Measurements from ENCODE around the gene CEP20.
"Not testable (repeated sequence)": the region's sequence is repeated elsewhere in the genome, so short reads cannot be mapped to it uniquely, and the experiment has no call there.

Gene CEP20

GRCh38 chr16:15858921-15859668, 29.3 kb downstream of the CEP20 start:
- DNase-seq (ENCODE audit: low read depth in 3 of 3), result no peak

- no peak for DNase-seq (ENCODE audit: low read depth in 3 of 3)
These were observed 30.5 kb downstream of the CEP20 start for GRCh38 chr16:15857724-15858560.

- DNase-seq (ENCODE audit: low read depth in 3 of 3), result no peak
These were observed 31.3 kb downstream of the CEP20 start, which contains the start of gene MYH11 for GRCh38 chr16:15856901-15857698. MYH11 (minus strand) TSS chr16:15857028; CDS start chr16:15838252, 18,776 bp downstream.

GRCh38 chr16:15856182-15856581, 32.2 kb downstream of the CEP20 start:
- DNase-seq (ENCODE audit: low read depth in 3 of 3), result no peak

GRCh38 chr16:15855704-15856003, 32.7 kb downstream of the CEP20 start:
- DNase-seq (ENCODE audit: low read depth in 3 of 3), result no peak

- DNase-seq (ENCODE audit: low read depth in 3 of 3), result no peak
These were observed 33.3 kb downstream of the CEP20 start for GRCh38 chr16:15854906-15855703.

- DNase-seq (ENCODE audit: low read depth in 3 of 3), result no peak
These were observed 34.3 kb downstream of the CEP20 start for GRCh38 chr16:15854061-15854460.

- DNase-seq (ENCODE audit: low read depth in 3 of 3), result no peak
These were observed 35.4 kb downstream of the CEP20 start for GRCh38 chr16:15853021-15853420.

GRCh38 chr16:15850555-15850954, 37.8 kb downstream of the CEP20 start:
- DNase-seq (ENCODE audit: low read depth in 3 of 3), result not testable (repeated sequence)

- DNase-seq (ENCODE audit: low read depth in 3 of 3), result no peak
These were observed 39.0 kb downstream of the CEP20 start for GRCh38 chr16:15849209-15849981.

GRCh38 chr16:15847611-15848175, 40.7 kb downstream of the CEP20 start:
- DNase-seq (ENCODE audit: low read depth in 3 of 3), result no peak

- DNase-seq (ENCODE audit: low read depth in 3 of 3), result no peak
These were observed 41.9 kb downstream of the CEP20 start for GRCh38 chr16:15846510-15846909.

- DNase-seq (ENCODE audit: low read depth in 3 of 3), result no peak
These were observed 44.6 kb downstream of the CEP20 start for GRCh38 chr16:15843635-15844279.

- not testable (repeated sequence) for DNase-seq (ENCODE audit: low read depth in 3 of 3)
These were observed 49.2 kb downstream of the CEP20 start for GRCh38 chr16:15839204-15839603.

- no peak for DNase-seq (ENCODE audit: low read depth in 3 of 3)
These were observed 50.6 kb downstream of the CEP20 start for GRCh38 chr16:15837761-15838160.

- no peak for DNase-seq (ENCODE audit: low read depth in 3 of 3)
These were observed 51.3 kb downstream of the CEP20 start for GRCh38 chr16:15836965-15837611.

GRCh38 chr16:15836074-15836473, 52.3 kb downstream of the CEP20 start:
- no peak for DNase-seq (ENCODE audit: low read depth in 3 of 3)

- no peak for DNase-seq (ENCODE audit: low read depth in 3 of 3)
These were observed 53.1 kb downstream of the CEP20 start for GRCh38 chr16:15835136-15835878.

- DNase-seq (ENCODE audit: low read depth in 3 of 3), result no peak
These were observed 53.9 kb downstream of the CEP20 start for GRCh38 chr16:15834502-15834901.

All from stimulated activated CD4-positive, alpha-beta T cell treated with anti-CD3 and anti-CD28 coated beads, TNF-alpha, amount 100 ng/mL, for 24 hours (primary cell).